ENCODE data around the gene HEXB.
"Not testable (repeated sequence)": the region's sequence is repeated elsewhere in the genome, so short reads cannot be mapped to it uniquely, and the experiment has no call there.

DNA sequence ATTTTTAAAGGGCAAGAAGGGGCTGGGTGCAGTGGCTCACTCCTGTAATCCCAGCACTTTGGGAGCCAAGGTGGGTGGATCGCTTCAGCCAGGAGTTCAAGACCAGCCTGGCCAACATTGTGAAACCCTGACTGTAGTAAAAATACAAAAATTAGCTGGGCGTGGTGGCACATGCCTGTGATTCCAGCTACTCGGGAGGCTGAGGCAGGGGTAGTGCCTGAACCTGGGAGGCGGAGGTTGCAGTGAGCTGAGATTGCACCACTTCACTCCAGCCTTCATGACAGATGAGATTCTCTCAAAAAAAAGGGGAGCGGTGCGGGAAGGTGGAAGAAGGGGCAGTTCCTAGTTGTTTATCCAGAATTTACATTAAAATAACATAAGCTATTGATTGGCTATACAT lies 8.6 kb upstream of the HEXB start:
- not testable (repeated sequence) for TF ChIP-seq CTCF, POLR2A, EP300 (IDR thresholded peaks at IDR 0.05)

All from ovary (tissue), 3 donors.